GM18517 (cell line): ENCODE data around the gene CDK19.

Experiments used
- ATAC-seq: cut with Tn5 transposase; IDR thresholded peaks from one replicate; pipeline ENCODE4 v1.9.1; 2021; ENCODE audit warnings: mild to moderate bottlenecking, moderate library complexity; ENCODE audit not compliant: unreplicated experiment

The CDK19 gene

GRCh38 chr6:110664933-110665332 is 150.3 kb downstream of the CDK19 start:
- no peak for ATAC-seq

GRCh38 chr6:110662490-110663211 is 152.6 kb downstream of the CDK19 start:
- ATAC-seq: no peak

DNA sequence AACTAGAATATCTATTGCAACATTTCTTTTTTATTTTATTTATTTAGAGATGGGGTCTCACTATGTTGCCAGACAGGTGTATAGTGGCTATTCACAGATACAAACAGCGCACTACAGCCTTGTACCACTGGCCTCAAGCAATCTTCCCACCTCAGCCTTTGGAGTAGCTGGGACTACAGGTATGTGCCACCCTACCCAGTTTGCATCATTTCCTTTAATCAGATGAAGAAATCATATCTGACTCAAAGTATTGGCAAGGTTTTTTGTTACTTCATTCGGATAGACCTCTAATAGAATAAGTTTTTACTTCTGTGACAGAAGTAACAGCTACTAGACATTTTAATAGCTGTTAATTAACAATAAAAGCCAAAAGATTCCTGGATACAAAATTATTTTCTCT is 153.9 kb downstream of the CDK19 start:
- no peak for ATAC-seq

DNA sequence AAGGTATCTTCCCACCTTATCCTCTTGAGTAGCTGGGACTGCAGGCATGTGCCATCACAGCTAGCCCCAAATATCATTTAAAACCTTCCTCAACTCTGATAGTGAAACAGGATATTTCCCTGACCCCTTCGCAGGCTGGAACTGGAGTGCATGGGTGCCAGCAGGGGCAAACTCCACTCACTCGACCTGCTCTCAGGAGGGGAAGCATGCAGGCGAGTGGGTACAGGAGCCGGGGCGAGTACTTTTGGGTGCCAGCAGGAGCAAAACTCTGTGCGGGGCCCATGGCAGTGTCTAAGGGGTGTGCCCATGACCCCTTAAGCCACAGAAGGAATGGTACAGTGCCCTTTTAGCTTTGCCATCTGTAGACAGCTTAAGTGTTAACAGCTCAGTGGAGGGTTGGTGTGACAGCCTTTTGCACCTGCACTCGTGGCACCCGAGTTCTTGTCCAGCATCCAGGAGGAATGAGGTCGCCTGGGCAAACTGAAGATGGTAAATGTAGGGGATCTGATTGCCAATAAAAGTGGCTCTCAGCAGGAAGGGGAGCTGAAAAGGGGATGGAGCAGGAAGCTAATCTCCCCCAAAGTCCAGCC is 155.1 kb downstream of the CDK19 start:
- ATAC-seq: no peak

DNA sequence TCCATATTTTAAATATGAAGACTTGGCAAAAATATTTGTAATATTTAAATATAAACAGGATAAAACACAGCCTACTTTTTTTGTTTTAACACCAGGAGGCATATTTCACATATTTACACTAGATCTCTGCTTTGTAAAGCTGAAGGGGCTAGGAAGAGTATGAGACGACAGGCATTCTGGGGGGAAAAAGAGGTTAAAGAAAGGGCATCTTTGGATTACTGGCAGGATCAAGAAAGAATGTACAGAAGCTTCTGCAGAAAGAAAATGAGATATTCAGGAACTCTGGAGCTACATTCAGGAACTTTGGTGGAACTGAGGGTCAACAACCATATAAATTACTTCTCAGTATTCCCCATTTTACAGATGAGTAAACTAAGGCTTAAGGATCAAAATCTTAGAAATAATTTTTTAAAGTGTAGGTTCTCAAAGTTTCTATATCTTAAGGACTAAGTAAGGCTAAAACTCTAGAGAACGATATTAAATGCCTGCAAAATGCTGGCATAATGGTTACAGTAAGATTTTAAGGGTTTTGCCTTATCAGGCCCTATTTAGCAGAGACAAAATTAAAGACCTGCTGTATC is 156.5 kb downstream of the CDK19 start:
- ATAC-seq: no peak

- ATAC-seq: no peak
Observed at GRCh38 chr6:110656492-110656891, 158.8 kb downstream of the CDK19 start.

GRCh38 chr6:110655821-110656220 is 159.4 kb downstream of the CDK19 start:
- no peak for ATAC-seq

- ATAC-seq: no peak
Observed at GRCh38 chr6:110654096-110654820, 161.0 kb downstream of the CDK19 start.

GRCh38 chr6:110653381-110653780 is 161.9 kb downstream of the CDK19 start:
- no peak for ATAC-seq

GRCh38 chr6:110652520-110652919 is 162.7 kb downstream of the CDK19 start:
- ATAC-seq: no peak

- no peak for ATAC-seq
Observed at GRCh38 chr6:110650755-110651154, 164.5 kb downstream of the CDK19 start.

DNA sequence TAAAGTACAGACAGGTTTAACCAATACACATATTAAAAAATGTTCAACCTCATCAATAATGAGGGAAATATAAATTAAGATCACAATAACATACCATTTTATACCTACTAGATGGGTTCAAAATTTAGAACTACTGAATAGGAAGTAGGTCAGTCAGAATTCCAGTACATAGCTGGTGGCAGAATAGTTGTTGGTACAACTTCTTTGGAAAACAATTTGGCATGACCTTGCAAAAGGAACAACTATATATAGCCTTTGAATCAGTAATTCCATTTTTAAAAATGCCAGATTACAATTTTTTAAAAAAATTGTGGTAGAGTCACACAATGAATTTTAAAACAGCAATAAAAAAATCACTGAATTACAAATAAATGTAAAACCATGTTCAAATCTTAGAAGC is 165.6 kb downstream of the CDK19 start:
- no peak for ATAC-seq

DNA sequence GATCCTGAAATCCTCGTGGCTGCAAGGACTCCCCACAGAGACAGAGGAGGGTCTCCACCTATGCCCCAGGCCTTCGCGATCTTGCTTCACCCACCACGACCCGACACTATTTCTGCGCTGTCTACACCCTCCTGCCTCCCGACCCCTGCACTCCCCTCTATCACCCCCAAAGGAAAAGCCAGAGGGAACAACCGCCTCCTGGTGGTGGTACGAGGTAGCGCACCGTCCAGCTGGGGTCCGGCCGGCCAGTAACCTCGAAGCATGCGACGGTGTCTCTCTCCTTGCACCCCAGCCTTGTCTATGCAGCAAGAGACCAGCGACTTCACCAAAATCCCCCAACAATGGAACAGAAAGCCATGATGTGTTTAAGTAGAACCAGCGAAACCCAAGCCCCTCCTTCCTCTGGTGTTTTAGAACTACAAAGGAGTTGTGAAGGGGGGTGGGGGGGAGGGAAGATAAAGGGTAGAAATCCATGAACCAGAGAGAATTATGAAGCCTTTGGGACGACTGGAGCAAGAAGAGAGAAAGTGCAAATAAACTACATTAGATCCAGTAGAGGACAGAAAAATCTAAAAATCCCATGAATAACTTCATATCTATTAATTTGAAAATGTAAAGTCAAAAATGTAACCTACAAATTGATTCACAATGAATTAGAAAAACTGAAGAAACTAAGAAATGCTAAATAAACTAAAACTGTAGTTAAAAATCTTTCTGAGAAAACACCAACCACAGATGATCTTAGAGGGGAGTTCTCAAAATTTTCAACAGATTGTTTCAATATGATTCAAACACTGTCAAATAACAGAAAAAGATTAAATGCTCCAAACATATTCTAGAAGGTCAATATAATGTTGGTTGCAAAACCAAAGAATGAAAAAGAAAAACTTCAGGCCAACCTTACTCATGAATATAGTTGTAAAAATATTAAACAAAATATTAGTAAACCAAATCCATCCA is 168.0 kb downstream of the CDK19 start:
- ATAC-seq: no peak

DNA sequence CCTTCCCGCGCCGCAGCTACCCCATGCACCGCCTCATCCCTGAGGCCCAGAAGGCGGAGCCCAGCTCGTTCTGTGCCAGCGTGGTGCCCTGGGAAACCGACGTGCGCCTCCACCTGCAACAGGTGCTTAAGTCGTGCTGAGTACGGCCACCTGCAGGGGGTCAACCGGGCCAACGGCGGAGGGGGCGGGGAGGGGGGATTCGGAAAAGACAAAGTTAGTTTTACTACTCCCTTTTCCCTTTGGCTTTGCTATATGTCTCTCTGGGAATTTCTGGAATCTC is 168.9 kb downstream of the CDK19 start:
- no peak for ATAC-seq

GRCh38 chr6:110645685-110646418 is 169.4 kb downstream of the CDK19 start:
- no peak for ATAC-seq

DNA sequence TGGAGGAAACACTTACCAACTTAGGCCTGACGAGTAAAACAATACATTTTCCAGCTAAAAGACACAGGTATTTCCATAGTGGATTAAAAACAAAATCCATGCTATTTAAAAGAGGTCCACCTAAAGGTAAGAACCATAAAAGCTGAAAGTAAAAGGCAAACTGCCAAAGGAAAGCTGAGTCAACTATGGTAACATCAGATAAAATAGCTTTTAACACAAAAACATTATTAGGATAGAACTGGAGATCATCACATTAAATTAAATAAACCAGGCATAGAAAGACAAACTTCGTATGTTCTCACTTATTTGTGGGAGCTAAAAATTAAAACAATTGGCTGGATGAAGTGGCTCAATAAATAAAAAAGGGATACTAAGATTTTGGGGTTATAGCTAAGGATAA is 172.1 kb downstream of the CDK19 start:
- no peak for ATAC-seq

GRCh38 chr6:110642711-110643110 is 172.6 kb downstream of the CDK19 start:
- no peak for ATAC-seq

DNA sequence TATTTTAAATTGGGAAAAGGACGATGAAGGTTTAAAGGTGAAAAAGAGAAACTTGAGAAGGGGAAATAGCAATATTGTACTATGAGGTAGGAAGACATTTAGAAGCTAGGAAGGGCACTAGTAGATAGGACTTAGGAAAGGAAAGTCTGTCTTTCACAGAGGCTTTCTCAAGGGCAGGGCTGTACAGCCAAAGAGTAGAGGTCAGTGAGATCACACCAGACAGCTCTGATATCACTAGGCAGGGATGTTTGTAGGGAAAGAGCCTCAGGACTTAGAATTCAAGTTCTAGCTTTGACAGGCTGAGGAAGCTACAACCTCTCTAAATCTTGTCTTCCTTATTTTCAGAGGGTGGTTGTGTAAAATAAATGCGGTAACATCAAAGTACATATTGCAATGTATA is 178.5 kb downstream of the CDK19 start:
- ATAC-seq: no peak

- no peak for ATAC-seq
Observed at GRCh38 chr6:110635096-110635495, 180.2 kb downstream of the CDK19 start.

- no peak for ATAC-seq
Observed at GRCh38 chr6:110633731-110634213, 181.5 kb downstream of the CDK19 start.
